GM19238 (cell line): Measurements from ENCODE around the gene ANKHD1.
"Not testable (repeated sequence)": the region's sequence is repeated elsewhere in the genome, so short reads cannot be mapped to it uniquely, and the experiment has no call there.

Source experiments
- DNase-seq: peaks from one replicate; pipeline ENCODE4 v3.0.0; 2011; ENCODE audit warnings: low spot score; ENCODE audit not compliant: insufficient read length

Gene ANKHD1

DNA sequence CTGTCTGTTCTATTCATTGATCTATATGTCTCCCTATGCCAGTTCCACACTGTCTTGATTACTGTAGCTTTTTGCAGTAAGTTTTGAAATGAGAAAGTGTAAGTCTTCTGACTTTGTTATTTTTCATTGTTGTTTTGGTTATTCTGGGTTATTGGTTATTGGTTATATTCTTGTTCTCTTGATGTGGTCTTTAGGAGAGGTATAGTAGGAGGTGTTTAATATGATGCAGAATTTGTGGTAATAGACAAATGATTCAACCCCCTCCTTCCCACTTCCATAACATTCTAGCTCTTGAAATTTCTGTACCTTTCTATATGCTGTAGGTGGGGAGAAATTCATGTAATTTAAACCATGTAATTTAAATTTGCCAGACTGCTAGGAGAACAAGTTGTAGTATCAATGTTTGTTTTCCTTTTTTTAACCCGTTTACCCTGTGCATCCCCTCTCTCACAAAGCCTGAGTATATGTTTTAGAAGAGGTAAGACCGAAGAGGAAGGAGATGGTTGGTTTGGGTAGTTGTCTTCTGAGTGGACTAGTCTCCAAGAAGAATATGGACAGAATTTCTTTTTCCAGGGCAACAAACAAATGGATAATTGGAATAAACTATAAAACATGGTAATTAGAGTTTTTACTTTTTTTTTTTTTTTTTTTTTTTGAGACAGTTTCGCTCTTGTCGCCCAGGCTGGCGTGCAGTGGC lies 19.2 kb downstream of the ANKHD1 start:
- DNase-seq = no peak

DNA sequence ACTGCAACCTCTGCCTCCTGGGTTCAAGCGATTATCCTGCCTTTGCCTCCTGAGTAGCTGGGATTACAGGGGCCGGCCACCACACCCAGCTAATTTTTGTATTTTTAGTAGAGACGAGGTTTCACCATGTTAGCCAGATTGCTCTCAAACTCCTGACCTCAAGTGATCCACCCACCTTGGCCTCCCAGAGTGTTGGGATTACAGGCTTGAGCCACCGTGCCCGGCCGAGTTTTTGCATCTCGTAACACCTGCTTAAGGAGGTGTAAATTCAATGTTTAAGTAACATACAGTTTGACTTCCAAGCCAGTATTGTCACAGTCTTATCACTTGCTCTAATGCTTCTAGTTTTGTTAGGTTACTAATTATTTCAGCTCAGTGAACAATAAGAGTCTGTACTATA lies 19.7 kb downstream of the ANKHD1 start:
- DNase-seq = not testable (repeated sequence)

DNA sequence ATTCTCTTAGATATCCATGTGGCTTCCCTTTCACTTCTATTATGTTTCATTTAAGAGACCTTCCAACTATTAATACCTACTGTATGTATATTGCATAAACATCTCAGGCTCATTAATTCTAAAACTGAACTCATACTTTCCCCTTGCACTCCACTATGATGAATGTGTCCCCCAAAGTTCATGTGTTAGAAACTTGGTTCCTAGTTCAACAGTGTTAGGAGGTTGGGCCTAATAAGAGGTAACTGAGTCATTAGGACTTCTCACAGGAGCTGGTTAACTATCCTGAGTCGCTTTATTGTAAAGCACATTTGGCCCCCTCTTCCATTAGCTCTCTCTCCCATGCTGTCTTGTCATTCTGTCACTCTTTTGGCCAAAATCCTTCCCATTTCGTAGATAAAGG lies 22.0 kb downstream of the ANKHD1 start:
- DNase-seq = no peak

DNA sequence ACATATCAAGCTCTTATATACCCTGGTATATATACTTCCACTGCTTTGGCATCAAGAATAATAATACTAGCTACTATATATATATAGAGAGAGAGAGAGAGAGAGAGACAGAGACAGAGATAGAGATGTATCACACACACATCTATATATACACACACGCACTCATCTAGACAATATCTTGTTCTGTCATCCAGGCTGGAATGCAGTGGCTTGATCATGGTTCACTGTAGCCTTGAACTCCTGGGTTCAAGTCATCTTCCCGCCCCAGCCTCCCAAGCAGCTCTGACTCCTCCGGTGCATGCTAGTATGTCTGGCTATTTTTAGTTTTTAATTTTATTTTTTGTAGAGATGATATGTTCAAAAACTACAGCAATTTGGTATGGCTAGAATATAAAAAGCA lies 22.5 kb downstream of the ANKHD1 start:
- DNase-seq = no peak

DNA sequence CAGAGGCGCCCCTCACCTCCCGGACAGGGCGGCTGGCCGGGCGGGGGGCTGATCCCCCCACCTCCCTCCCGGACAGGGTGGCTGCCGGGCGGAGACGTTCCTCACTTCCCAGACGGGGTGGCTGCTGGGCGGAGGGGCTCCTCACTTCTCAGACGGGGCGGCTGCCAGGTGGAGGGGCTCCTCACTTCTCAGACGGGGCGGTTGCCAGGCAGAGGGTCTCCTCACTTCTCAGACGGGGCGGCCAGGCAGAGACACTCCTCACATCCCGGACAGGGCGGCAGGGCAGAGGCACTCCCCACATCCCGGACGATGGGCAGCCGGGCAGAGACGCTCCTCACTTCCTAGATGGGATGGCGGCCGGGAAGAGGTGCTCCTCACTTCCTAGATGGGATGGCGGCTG lies 26.1 kb downstream of the ANKHD1 start:
- DNase-seq = not testable (repeated sequence)

DNA sequence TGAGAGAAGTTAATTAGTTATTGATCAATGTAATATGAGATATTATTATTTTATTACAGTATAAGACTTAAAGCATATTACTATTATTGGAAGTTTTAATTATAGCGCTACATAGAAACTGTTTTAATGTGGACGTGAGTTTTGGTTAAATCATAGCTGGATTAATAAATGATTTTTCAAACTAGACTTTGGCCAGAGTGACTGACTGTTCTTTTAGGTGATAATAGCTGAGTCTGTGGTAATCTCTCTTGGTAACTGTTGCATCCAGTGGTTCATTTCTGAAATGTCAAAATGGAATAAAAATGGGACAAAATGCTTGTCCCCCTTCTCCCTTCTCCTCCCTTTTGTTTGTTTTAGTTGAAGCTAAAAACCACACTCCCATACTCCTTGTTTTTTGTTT lies 28.1 kb downstream of the ANKHD1 start:
- DNase-seq = no peak

DNA sequence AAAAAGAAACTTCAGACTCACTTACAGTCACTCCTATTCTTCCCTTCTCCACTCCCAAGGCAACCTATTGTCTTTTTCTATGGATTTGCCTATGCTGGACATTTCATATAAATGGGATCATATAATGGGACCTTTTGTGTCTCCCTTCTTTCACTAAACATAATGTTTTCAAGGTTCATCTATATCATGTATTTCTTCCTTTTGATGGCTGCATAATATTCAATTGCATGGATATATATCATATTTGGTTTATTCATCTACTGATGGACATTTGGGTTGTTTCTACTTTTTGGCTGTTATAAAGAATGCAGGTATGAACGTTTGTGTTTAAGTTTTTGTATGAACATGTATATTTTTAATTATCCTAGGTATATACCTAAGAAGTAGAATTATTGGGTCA lies 30.6 kb downstream of the ANKHD1 start:
- DNase-seq = no peak

DNA sequence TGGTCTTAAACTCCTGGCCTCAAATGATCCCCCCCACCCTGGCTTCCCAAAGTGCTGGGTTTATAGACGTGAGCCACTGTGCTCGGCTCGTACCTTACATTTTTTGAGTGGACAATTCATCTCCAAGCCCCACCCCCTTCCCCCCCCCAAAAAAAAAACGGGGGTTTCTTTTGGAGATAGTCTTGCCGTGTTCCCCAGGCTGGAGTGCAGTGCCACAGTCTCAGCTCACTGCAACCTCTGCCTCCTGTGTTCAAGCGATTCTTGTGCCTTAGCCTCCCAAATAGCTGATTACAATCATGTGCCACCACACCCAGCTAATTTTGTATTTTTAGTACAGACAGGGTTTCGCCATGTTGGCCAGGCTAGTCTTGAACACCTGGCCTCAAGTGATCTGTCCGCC lies 31.3 kb downstream of the ANKHD1 start:
- no peak for DNase-seq

DNA sequence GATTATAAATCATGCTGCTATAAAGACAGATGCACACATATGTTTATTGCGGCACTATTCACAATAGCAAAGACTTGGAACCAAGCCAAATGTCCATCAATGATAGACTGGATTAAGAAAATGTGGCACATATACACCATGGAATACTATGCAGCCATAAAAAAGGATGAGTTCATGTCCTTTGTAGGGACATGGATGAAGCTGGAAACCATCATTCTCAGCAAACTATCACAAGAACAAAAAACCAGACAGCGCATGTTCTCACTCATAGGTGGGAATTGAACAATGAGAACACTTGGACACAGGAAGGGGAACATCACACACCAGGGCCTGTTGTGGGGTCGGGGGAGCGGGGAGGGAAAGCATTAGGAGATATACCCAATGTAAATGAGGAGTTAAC lies 55.7 kb downstream of the ANKHD1 start:
- DNase-seq = not testable (repeated sequence)

DNA sequence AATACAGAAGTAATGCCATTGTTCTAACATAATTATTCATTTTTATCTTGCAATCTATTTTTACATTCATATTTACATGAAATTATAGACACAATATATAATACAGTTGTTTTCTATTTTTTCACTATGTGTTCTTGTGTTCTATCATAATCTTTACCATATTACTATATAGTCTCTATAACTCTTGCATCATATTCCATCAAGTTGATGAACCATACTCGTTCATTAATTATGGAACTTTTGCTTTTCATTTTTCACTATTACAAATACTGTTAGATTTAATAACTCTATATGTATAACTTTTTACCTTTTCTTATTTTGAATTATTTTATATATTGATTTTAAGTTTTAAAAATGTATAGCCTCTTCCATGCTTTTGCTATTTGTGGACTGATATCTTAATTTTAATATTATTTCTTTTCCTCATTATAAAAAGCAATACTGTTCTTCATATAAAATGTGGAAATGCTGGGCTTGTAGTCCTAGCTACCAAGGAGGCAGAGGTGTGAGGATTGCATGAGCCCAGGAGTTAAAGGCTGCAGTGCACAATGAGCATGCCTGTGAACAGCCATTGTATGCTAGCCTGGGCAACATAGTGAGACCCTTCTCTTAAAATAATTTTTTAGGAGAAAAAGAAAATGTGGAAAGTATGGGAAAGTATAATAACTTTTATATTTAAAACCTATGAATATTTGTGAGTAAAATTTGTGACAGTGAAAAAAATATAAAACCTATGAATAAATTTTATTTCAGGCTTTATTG lies 65.5 kb downstream of the ANKHD1 start:
- no peak for DNase-seq

DNA sequence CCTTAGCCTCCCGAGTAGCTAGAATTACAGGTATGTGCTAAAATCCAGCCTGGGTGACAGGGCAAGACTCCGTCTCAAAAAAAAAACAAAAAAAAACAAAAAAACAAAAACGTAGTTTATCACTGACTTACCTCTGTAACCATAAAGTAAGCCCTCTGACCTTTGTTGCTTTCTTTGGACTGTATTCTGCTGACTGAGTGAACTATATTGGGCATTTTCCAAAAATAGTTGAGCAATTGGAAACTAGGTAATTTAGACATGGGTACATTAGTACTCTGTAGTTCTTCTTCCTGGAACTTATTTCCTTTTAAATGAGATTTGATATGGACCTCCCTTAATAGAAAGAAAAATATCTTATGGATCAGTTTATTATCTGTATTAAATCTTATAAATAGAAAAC lies 66.6 kb downstream of the ANKHD1 start:
- no peak for DNase-seq

DNA sequence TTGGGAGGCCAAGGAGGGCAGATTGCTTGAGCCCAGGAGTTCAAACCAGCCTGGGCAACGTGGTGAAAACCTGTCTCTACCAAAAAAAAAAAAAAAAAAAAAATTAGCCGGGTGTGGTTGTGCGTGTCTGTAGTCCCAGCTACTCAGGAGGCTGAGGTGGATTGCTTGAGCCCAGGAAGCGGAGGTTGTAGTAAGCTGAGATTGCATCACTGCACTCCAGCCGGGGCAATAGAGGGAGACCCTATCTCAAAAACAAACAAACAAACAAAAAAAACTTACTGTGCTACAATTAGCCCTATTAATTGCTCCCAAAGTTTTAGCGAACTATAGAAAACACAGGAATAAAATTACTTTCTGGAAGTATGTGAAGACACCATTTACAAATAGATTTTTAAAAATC lies 67.6 kb downstream of the ANKHD1 start:
- no peak for DNase-seq

DNA sequence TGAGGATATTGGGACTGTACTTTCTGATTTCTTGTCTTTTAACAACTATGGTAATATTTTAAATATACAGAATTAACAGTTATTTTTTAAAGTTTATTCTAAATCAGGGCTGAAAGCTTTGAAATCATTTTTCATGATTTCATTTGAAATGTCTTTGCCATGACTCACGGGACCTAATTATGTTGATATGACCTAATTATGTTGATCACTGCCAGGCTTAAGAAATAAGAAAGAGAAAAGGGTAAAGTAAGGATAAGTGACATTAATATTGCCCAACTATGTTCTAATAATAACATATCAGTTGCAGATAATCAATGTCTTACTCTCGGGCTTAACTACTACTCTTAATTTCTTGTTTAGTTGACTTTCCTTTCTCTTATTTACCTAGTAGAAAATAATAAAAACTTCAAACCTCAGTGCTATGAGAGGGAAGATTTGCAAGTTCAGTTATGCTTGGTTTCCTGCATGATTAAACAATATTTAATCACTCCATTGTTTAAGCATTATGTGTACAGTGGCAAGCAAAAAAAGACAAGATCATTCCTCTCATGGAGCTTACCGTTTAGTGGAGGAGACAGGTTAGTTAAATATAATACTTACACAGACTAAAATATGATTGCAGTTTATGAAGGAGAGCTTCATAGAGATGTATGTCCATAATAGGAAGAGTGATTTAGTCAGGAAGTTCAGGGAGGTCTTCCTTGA lies 78.8 kb downstream of the ANKHD1 start:
- DNase-seq = no peak

DNA sequence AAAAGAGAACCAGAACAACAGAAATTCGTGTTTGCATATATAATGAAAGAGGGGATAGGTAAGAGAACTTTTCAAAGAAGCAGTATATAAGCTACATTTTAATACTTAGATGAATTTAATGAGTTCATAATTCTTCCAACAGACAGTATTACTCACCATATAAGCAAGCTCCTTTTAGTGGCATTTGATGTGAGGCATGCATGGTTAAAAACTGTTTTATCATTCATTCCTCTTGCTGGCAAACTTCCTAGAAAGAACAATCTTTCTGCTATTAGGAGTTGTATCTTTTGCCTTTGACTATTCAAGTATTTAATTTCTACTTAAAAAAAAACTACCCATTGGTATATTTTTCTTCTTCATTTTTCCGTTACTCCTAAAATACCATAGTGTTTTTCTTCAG lies 80.1 kb downstream of the ANKHD1 start:
- DNase-seq = no peak

DNA sequence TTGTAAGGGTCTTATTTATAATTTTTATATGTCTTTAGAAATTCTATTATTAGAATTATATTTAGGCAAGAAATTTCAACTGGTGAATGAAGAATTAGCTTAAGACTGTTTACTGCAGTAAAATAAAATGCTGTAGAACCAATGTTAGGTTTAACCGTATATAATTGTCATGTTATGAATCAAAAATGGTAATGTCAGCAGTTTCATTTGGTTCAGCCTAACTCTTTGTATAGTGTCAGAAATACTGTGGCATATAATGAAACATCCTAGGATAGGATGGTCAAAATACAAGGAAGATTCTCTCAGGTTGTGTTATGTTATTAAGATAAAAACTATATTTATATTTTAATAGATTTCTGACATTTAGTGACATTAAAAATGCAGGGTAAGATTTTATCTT lies 81.4 kb downstream of the ANKHD1 start:
- DNase-seq = no peak

DNA sequence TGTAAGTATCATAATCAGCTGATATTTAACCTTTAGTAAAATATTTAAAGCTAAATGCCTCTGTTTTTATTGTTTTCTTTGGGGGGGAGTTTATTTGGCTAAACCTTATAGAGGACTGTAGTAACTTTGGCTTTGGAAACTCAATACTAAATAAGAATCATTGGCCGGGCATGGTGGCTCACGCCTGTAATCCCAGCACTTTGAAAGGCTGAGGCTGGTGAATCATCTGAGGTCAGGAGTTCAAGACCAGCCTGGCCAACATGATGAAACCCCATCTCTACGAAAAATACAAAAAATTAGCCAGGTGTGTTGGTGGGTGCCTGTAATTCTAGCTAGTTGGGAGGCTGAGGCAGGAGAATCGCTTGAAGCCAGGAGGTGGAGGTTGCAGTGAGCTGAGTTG lies 86.5 kb downstream of the ANKHD1 start:
- DNase-seq = not testable (repeated sequence)

DNA sequence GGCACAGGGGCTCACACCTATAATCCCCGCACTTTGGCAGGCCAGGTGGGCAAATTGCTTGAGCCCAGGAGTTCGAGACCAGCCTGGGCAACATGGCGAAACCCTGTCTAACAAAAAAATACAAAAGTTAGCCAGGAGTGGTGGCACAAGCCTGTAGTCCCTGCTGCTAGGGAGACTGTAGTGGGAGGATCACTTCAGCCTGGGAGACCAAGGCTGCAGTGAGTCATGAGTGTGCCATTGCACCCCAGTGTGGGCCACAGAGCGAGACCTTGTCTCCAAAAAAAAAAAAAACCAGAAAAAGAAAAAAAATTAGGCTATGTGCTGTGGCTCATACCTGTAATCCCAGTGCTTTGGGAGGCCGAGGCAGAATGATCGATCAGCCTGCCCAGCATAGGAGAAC lies 87.3 kb downstream of the ANKHD1 start:
- no peak for DNase-seq

DNA sequence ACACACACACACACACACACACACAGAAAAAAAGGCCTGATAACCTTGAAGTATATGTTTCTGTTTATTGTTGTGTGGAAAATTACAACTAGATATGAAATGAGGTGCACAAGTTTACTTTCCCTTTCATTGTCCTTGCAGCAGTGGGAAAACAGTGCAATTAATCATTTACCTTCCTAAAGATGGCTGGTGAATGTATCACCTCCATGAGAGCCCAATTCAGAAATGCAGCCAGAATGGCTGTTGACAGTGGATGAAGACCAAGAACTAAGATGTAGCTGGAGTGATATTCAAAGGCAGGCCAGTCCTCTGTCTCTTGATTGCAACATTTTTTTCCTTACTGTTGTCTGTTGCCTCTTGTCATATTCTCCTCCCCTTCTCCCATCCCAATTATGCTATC lies 96.3 kb downstream of the ANKHD1 start:
- no peak for DNase-seq

DNA sequence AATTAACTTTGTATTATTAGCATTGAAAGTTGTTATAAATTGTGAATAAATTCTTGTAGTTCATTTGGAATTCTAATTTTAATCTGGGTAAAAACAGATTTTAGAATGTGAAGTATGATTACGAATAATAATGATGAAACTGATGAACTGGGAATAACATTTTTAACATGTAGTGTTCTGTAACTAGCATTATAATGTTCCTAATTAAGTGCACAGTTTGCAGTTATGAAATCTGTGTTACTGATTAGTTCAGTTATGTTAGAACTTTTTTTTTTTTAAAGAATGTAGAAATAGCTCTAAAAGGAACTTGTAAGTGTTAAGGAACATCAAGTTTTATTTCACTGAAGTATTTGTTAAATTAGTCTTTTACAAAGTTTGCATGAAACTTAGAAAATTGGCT lies 97.0 kb downstream of the ANKHD1 start:
- no peak for DNase-seq

DNA sequence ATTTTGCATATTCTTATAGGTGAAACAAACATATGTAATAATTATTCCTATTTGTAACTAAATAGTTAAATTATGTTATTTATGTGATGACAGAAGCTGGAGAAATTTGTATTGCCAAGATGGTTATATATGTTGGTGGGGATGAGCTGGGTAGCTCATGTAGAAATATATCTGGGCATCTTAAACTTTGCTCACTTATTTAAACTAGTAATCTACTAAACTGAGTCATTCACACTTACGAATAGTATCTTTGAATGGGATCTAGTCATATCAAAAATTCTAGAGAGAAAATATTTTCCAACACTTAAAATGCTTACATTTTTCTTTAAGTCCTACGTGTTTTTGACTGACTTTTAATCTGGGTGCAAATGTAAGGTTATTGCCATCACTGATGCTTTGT lies 101.2 kb downstream of the ANKHD1 start:
- DNase-seq = no peak

DNA sequence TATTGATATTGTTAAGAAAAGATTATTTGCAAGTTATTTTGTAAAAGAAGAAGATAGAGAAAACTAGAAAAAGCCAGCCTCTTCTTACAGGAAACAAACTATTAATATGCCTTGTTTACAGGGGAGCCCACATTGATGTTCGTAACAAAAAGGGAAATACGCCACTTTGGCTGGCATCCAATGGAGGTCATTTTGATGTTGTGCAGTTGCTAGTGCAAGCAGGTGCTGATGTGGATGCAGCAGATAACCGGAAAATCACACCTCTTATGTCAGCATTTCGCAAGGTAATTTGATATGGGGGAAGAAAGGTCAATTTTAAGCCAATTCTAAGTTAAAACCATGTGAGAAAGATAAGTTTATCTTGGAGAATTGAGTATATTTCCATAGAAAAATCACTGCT lies 108.3 kb downstream of the ANKHD1 start:
- no peak for DNase-seq

DNA sequence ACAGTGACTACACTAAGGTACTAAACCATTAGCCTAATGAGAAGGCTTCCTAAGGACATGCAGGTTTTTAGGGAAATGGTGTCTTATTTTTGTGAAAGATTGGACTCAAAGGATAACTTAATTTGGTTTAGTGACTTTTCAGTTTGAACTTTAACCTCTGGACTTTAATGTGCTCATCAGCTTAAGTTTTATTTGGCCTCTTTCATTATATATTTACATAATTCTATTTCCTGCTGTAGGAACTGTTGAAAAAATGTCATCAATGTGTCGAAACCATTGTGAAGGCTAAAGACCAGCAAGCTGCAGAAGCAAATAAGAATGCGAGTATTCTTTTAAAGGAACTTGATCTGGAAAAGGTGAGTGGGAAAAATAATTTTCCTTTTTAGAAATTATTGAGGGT lies 111.5 kb downstream of the ANKHD1 start:
- no peak for DNase-seq

DNA sequence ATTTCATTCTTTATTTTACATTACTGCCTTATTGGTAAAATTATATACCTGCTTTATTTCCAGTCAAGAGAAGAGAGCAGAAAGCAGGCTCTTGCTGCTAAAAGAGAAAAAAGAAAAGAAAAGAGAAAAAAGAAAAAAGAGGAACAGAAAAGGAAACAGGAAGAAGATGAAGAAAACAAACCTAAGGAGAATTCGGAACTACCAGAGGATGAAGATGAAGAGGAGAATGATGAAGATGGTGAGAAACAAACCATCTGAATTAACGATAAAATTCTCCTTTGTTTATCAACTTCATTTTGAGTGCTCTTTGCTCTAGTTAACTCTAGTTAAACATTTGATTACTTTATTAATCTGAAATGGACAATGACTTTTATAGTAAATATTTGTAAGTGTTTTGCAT lies 122.4 kb downstream of the ANKHD1 start:
- DNase-seq = no peak
